Omental fat pad (tissue), 4 donors: ENCODE results near the gene ANKLE1. TPM values are rescaled to one million over a fixed set of nuclear protein-coding genes. Genes with fewer than 3 reads are reported as not detected.
"Not testable (repeated sequence)": the region's sequence is repeated elsewhere in the genome, so short reads cannot be mapped to it uniquely, and the experiment has no call there.

Experiments used
- ATAC-seq: fragments of 150-250 bp; one replicate; pipeline ENCODE4 v1.9.1; 2016; ENCODE audit warnings: mild to moderate bottlenecking, moderate library complexity; ENCODE audit not compliant: low FRiP score
- DNase-seq: peaks from one replicate; pipeline ENCODE4 v3.0.0-alpha.2; 2019; ENCODE audit warnings: low spot score
- total RNA-seq, 4 donors: library from RNA; depleted of rRNA; stranded (reverse); fragments of >200 nt; gene quantifications; one replicate each; pipeline ENCODE4 v1.1.0, GENCODE V29; 2016
- TF ChIP-seq, protein P1 (sequence below), 3 donors: fragments of 450-650 bp; IDR thresholded peaks; one replicate each; pipeline ENCODE4 v1.5.1; 2016 to 2017; ENCODE audit warnings: antibody characterized with exemption in 3 of 3, mild to moderate bottlenecking in 3 of 3, moderate library complexity in 2 of 3

The ANKLE1 gene
- total RNA-seq, 4 donors from 2014 or later = 0.47 to 0.82 (median 0.52) TPM

DNA sequence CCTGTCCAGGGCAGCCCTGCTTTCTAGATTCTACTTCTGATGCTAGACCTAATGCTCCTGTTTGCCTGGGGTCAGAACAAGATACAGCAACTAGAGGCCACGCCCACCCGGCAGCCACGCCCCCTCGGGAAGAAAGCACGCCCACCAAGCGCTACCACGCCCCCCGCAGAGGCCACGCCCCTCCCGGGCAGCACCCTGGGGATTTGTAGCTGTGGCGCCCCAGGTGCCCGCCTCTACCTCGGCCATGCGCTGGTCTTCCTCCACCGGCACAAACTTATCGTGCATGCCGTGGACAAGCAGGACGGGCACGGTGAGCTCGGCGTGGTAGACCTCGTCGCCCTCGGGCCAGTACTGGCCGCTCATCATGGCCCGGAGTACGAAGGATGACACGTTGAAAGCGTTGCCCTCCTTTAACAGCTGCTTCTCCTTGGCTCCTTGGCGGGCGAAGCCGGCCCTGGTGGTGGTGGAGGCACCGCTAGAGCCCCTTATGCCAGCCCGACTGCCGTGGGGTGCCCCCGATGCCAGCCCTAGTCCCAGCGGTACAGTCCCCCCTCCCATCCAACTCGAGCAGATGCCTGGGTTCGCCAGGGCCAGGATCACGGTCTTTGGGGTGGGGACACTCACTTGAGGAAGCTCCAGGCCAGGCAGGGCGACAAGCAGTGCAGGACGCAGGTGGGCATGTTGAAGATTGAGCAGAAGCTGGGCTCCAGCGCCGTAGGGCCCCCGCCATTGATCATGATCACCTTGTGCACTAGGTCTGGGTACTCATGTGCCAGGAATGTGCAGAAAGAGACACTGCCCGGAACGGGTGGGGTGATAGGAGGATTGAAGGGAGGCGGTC lies 12.6 kb downstream of the ANKLE1 start:
- no peak for DNase-seq
- no peak for ATAC-seq
- TF ChIP-seq, protein P1, sequence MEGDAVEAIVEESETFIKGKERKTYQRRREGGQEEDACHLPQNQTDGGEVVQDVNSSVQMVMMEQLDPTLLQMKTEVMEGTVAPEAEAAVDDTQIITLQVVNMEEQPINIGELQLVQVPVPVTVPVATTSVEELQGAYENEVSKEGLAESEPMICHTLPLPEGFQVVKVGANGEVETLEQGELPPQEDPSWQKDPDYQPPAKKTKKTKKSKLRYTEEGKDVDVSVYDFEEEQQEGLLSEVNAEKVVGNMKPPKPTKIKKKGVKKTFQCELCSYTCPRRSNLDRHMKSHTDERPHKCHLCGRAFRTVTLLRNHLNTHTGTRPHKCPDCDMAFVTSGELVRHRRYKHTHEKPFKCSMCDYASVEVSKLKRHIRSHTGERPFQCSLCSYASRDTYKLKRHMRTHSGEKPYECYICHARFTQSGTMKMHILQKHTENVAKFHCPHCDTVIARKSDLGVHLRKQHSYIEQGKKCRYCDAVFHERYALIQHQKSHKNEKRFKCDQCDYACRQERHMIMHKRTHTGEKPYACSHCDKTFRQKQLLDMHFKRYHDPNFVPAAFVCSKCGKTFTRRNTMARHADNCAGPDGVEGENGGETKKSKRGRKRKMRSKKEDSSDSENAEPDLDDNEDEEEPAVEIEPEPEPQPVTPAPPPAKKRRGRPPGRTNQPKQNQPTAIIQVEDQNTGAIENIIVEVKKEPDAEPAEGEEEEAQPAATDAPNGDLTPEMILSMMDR (IDR thresholded peaks at IDR 0.05) = no peak

DNA sequence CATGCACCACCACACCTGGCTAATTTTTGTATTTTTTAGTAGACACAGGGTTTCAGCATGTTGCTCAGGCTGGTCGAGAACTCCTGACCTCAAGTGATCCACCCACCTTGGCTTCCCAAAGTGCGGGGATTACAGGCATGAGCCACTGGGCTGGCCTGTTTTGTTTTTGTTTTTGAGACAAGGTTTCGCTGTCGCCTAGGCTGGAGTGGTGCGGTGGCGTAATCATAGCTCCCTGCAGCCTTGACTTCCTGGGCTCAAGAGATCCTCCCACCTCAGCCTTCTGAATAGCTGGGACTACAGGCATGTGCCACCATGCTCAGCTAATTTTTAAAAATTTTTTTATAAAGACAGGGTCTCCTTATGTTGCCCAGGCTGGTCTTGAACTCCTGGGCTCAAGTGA lies 13.8 kb downstream of the ANKLE1 start:
- DNase-seq = not testable (repeated sequence)

DNA sequence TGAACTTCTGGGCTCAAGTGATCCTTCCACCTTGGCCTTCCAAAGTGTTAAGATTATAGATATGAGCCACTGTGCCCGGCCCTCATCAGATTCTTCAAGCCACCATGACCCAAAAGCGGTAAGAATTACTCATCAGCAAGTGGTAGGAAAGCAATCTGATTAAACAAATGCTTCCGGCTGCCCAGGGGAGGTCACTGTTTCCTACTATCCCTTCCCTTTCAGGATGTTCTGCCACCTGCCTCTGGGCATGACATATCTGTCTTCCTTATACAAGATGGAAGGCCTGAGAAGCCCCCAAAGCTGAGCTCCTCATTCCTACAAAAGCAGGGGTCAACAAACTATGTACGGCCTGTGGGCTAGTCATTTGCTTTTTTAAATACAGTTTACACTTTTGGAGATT lies 14.6 kb downstream of the ANKLE1 start:
- TF ChIP-seq, protein P1 (IDR thresholded peaks at IDR 0.05) = no peak
- no peak for ATAC-seq
- DNase-seq = no peak

More for the DNA sequence above, 13.8 kb downstream of the ANKLE1 start:
- ATAC-seq = not testable (repeated sequence)

DNA sequence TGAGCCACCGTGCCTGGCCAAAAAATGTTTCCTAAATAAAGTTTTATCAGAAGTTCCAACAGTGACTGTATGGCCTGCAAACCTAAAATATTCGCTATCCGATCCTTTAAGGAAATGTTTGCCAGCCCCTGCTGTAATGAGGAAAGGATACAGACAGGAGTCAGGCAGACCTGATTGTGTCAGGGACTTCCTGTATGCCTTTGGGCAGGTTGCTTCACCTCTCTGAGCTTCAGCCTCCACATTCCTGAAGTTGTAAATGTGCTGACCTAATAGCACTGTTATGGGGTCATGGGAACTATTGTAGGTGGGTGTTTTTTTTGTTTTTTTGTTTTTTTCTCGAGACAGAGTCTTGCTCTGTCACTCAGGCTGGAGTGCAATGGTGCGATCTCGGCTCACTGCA lies 15.3 kb downstream of the ANKLE1 start:
- DNase-seq (no peak), ATAC-seq (no peak)
- TF ChIP-seq, protein P1 (IDR thresholded peaks at IDR 0.05) = no peak

DNA sequence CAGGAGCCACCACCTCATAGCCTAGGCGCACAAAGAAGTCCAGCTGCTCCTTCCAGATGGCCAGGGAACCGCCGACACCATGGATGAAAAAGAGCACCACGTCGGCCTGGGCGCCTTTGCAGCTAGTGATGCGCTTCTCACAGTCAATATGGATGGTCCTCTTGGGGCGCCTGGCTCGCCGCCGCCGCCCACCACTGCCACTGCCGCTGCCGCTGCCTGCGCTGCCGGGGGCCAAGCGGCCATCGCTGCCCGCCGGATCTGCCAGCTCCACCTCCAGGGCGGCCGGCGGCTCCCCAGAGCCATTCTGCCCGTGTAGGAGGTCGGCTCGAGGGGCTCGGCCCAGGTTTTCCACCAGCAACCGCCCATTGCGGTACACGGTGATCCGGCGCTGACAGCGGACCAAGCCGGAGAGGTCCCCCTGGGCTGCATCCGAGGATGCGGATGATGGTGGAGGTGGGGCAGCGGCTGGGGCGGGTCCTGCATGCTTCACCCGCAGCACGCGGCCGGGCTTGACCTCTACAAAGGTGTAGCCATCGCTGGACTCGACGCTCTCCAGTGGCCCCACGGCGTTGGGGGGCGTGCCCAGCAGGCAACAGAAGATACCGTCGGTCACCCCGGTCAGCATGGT lies 19.4 kb downstream of the ANKLE1 start:
- TF ChIP-seq, protein P1 (IDR thresholded peaks at IDR 0.05) = no peak

DNA sequence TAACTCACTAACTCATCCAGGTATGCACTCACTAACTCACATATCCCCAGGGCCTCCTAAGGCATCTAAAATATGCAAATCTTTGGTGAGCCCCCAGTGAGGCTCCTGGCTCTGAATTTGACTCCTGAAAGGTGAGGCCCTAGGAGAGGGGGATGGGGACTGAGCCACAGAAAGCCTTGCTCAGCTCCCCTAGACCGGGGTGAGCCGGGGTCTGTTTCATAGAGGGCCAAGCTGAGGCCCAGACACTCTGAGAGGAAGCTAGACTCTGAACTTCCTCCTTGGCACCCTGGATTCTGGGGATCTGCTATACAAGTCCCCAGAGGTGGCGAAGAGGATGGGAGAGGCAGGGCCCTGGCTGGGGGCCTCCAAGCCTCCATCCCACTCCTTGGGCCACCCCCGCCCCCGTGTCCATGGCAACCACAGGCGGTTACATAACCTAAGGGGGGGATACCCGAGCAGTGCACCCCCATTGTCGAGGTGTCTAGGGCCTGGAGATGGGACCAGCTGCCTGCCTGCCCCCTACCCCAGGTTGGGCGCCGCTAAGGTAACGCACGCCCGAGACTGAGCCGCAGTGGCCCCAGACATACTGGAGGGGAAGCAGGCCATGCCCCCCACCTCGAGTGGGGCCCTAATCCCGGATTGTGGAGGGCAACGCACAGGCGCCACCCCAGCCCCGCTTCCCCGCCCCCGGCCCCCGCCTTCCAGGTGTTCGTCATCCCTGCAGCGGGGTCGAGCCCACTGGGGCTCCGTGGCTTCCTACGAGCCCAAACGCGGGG lies 20.9 kb downstream of the ANKLE1 start:
- no peak for ATAC-seq
- DNase-seq = no peak
- TF ChIP-seq, protein P1 (IDR thresholded peaks at IDR 0.05) = no peak

More for the DNA sequence above, 19.4 kb downstream of the ANKLE1 start:
- DNase-seq (no peak), ATAC-seq (no peak)
